ENCODE results near the gene PTPRN2.
"Not testable (repeated sequence)": the region's sequence is repeated elsewhere in the genome, so short reads cannot be mapped to it uniquely, and the experiment has no call there.

PTPRN2 gene

DNA sequence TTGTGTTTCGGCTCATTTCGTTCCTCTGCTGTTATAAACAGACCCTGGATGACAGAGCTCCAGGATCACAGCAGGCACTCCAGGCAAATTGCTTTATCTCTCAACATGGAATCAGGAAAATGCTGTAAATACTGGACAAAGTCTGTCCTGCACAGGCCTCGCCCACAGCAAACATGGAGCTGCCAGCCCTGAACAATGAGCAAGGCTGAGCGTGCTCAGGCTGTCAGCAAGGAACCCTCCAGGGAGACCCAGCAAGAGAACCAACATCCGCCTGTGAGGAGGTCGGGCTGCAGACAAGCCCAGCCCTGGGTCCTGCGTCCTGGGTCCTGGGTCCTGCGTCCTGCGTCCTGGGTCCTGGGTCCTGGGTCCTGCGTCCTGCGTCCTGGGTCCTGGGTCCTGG is 180.8 kb downstream of the PTPRN2 start:
- in situ Hi-C loops (cut with HindIII; ENCODE audit: low sequenced_read_pairs): no loop called here

- in situ Hi-C loops (cut with HindIII; ENCODE audit: low sequenced_read_pairs): no loop called here
Observed at GRCh38 chr7:158406364-158406763, 181.3 kb downstream of the PTPRN2 start.

GRCh38 chr7:158405771-158406170 is 181.9 kb downstream of the PTPRN2 start:
- in situ Hi-C loops (cut with HindIII; ENCODE audit: low sequenced_read_pairs): not testable (repeated sequence)

- in situ Hi-C loops (cut with HindIII; ENCODE audit: low sequenced_read_pairs): no loop called here
Observed at GRCh38 chr7:158405324-158405723, 182.3 kb downstream of the PTPRN2 start.

DNA sequence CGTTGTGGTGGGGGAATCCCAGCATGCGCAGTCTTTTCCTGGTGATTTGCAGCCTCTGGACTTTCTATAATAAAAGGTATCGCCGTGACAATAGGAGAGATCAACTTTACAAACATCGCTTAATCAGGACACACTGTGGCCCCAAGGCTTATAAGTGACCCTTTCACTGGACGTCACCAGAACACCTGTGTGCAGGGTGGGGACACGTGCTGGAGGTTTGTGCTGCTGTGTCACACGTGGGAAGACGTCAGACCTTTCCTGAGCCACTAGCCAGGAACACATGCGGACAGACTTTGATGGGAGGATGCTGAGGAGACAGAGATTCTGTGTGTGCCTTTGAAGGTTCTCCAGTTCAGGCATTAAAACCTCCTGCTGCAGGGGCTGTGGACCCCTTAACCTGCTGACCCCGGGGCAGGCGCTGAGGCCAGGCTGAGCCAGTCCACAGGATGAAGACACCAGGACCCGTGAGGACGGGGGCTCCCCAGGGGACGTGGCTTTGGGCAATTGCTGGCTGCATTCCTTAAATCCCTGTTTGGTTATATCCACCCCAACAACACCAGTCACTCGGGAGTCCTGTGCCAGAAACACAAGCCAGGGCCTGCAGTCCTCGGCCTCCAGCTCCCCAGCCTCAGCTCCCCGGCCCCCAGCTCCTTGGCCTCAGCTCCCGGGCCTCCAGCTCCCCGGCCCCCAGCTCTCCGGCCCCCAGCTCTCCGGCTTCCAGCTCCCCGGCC is 183.4 kb downstream of the PTPRN2 start:
- in situ Hi-C loops (cut with HindIII; ENCODE audit: low sequenced_read_pairs): no loop called here

DNA sequence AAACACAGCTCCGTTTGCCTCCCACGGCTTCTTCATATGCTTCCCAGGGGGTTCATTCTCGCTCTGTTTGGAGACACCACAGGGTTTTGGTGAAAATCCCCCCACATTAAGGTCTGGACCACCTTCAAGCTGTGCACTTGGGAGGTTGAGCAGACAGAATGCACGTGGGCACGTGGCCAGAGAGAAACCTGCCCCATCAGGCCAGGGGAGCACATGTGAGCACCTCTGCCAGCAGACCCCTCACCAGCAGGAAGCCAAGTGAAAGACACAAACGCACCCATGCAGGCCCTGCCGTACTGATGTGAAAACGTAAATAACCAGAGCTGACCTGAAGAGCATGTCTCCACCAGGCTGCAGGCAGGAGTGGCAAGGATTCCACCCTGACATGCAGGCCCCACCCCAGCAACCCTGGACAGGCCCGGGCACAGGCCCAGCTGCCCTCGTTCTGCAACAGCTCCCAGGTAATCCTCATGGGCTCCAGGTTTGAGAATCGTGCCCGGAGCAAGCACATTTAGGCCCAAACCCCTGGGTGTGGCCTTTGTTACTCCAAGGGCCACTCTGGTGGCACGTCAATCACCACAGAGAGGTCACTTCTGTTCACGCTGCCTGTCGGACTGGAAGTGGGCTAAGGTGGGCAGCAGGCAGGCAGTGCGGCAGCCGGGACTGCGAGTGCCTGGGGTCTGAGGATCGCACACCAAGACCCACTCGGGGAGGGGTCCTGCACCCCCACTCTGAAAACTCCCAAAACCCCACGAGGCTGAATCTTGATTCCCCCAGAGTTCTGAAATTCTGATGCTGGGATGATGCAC is 184.4 kb downstream of the PTPRN2 start:
- in situ Hi-C loops (cut with HindIII; ENCODE audit: low sequenced_read_pairs): no loop called here

GRCh38 chr7:158402471-158402870 is 185.2 kb downstream of the PTPRN2 start:
- in situ Hi-C loops (cut with HindIII; ENCODE audit: low sequenced_read_pairs): no loop called here

DNA sequence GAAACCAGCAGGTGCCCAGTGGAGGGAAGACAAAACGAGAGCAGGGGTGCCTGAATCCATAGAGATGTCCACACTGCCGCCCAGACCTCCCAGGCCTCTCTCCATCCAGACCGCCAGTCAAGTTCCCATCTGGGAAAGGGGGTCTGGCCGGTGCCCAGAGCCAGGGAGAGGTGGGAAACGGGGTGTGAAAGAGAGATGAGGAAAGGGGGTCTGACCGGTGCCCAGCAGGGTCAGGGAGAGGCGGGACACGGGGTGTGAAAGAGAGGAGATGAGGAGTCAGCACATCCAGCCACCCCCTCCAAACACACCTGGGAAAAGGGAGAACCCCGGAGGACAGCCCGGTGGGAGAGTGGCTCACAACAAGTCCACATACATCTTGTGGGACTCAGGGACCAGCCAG is 185.8 kb downstream of the PTPRN2 start:
- in situ Hi-C loops (cut with HindIII; ENCODE audit: low sequenced_read_pairs): no loop called here

DNA sequence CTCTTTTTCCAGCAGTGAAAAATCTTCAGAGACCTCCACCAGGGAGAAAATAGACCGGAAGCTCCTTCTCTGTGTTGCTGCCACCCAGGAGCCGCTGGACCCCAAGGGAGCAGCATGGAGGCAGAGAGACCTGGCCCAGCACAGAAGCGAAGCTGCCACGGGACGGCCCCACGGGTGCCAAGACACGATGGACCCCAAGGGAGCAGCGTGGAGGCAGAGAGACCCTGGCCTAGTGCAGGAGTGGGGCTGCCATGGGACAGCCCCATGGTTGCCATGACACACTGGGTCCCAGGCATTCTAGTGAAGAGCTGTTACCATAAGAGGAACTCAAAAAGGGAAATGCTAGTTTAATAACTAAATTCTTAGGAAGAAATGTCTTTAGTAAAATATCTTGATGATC is 186.3 kb downstream of the PTPRN2 start:
- in situ Hi-C loops (cut with HindIII; ENCODE audit: low sequenced_read_pairs): no loop called here

DNA sequence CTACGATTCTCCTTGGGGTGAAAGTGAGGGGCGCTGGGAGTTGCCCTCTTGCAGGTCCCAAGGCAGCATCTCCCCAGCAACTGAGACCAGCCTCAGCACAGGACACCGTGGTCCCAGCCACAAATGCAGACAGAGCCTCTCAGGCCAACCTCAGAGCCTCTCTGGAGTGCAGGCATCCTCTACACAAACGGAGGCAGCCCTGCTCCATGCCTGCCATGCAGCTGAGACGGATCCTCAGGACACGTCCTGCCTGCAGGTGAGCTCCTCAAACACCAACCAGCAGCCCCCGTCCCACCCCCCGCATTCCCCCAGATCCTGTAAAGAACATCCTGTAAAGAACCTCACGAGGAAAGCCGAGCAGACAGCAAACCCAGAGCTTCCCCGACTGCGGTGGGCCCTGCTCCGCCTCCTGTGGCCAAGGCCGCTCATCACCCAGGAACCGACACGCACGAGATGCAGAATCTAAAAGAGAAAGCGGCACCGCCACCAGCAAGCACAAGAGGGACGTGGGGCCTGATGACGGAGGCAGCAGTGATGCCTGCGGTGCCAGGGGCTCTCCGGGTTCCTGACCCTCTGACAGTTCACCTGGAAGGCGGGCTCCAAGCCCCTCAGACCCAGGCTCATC is 186.9 kb downstream of the PTPRN2 start:
- in situ Hi-C loops (cut with HindIII; ENCODE audit: low sequenced_read_pairs): no loop called here

- in situ Hi-C loops (cut with HindIII; ENCODE audit: low sequenced_read_pairs): no loop called here
Observed at GRCh38 chr7:158399762-158400161, 187.9 kb downstream of the PTPRN2 start.

- in situ Hi-C loops (cut with HindIII; ENCODE audit: low sequenced_read_pairs): no loop called here
Observed at GRCh38 chr7:158398750-158399149, 188.9 kb downstream of the PTPRN2 start.

DNA sequence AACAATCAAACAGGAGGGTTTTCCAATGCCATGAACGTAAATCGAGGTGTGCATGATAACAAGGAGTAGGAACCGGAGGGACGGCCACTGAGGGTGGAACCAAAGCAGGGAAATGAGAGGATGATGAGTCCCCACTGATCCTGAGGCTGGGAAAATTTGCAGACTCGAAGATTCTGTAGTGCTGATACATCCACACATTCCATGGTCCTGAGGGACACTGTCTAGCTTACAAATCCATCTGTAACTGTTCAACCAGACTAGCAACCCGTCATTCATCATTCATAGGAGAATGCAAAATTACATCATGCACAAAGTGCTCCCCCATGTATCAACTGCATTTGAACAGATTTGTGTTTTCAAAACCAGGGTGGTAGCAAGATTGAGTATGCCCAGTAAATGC is 189.7 kb downstream of the PTPRN2 start:
- in situ Hi-C loops (cut with HindIII; ENCODE audit: low sequenced_read_pairs): no loop called here

DNA sequence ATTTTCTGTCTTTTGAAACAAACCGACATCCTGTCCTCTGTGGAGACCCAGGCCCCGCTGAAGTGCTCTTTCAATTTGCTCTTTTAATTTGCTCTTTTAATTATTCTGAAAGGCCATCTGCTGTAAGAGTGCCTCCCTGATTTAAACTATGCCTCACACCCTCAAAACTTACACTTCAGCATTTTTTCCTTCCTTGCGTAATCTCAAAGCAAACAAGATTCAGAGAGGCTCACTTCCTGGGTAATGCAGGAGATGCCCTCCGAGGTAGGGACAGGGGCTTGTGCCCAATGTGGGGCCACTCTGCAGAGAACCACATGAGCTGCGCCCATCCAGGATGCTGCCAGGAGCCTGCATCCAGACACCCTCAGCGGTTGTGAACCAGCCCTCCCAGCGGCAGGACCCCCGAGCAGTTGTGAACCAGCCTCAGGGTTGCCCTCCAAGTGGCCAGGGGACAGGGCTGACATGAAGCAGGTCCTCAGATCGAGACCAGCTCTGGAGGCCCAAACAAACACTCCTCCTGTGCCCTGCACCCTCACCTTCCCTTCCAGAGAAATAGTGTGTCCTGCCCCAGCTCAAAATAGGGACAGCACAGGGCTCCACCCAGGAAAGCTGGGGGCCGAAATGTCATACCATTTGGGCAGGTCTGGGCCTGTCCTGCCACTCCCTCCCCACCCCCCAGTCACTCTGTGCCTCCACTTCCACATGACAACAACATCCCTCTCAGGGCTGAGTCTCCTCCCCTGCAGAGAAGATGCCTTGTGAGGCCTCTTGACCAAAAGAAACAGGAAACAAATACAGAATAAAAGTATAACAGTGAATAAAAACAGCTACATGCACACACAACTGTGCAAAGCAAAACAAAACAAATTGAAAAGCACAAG is 190.4 kb downstream of the PTPRN2 start:
- in situ Hi-C loops (cut with HindIII; ENCODE audit: low sequenced_read_pairs): no loop called here

- in situ Hi-C loops (cut with HindIII; ENCODE audit: low sequenced_read_pairs): no loop called here
Observed at GRCh38 chr7:158396301-158396905, 191.2 kb downstream of the PTPRN2 start.

- in situ Hi-C loops (cut with HindIII; ENCODE audit: low sequenced_read_pairs): no loop called here
Observed at GRCh38 chr7:158395780-158396278, 191.8 kb downstream of the PTPRN2 start.

DNA sequence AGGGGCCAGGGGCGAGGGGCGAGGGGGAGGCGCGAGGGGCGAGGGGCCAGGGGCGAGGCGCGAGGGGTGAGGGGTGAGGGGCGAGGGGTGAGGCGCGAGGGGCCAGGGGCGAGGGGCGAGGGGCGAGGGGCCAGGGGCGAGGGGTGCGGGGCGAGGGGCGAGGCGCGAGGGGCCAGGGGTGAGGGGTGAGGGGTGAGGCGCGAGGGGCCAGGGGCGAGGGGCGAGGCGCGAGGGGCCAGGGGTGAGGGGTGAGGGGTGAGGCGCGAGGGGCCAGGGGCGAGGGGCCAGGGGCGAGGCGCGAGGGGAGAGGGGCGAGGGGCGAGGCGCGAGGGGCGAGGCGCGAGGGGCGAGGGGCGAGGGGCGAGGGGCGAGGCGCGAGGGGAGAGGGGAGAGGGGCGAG is 192.3 kb downstream of the PTPRN2 start:
- in situ Hi-C loops (cut with HindIII; ENCODE audit: low sequenced_read_pairs): no loop called here

DNA sequence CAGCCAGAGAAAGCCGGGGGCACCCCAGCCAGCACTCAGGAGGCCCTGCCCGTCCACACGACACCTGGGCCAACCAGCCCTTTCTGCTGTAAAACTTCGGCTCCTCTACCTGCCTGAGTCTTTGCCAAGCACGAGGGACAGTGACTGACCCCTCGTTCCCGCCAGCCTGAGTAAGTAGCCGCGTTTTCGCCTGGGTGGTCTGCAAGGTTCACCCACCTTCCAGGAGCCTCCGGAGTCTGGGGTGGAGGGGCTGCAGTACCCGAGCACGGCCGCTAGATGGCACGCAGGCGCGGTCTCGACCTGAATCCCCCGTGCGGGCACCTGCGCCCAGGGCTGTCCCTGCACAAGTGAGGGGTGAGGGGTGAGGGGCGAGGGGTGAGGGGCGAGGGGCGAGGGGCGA is 192.7 kb downstream of the PTPRN2 start:
- in situ Hi-C loops (cut with HindIII; ENCODE audit: low sequenced_read_pairs): no loop called here

DNA sequence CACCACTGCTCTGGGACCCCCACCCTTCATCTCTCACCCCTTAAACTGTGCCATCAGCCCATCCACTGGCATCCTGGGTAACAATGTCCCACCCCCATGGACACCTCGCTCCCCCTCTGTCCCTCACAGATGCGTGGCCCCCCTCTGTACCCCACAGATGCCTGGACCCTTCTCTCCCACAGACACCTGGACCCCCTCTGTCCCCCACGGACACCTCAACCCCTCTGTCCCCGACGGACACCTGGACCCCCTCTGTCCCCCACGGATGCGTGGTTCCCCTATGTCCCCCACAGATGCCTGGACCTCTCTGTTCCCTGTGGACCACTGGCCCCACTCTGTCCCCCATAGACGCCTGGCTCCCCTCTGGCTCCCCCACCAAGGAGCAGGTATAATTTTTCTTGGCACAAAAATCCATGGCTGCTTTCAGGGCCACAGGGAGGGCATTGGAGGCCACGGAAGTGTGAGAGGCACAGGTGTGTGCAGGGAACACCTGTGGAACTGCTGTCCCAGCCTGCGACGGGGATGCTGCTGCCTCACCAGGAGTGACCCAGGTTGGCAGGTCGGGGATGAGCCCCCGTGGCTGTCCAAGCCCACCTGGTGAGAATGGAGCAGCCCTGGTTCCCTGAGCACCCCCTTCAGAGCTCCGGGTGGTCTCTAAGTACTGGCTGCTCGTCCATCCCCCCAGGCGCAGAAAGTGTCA is 193.5 kb downstream of the PTPRN2 start:
- in situ Hi-C loops (cut with HindIII; ENCODE audit: low sequenced_read_pairs): no loop called here

GRCh38 chr7:158392251-158392650 is 195.4 kb downstream of the PTPRN2 start:
- in situ Hi-C loops (cut with HindIII; ENCODE audit: low sequenced_read_pairs): no loop called here
